ENCODE measurements around the gene MTMR3.

Gene MTMR3

DNA sequence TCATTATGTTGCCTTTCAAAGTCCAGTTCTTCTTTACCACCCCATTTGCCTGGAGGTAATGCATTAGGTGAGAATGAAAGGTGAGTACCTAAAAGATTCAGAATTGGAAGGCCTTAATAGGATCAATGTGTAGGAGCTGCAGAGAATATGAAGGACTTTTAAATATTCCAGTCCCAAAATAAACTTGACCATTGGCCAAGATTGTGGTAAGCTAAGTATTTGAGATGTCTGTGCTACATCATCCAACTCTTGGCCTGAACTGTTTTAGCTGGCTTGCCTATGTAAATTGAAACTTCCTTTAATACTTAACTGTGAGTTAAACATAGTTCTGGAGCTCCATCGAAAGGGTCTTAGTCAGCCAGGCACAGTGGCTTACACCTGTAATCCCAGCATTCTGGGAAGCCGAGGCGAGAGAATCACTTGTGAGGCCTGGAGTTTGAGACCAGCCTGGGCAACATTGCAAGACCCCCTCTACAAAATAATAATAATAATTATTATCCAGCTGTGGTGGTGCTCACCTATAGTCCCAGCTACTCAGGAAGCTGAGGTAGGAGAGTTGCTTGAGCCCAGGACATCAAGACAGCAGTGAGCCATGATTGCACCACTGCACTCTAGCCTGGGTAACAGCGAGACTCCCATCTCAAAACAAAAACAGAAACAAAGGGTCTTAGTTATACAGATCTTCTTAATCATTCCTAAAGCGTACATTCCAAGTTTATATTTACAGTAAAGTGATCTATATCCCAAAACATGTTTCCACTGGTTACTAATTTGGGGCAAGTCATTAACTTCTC is 29.8 kb downstream of the MTMR3 start:
- WGBS, 2 experiments, result 87 to 95% methylated on average over 4 to 5 of the region's 5 CpGs
- no peaks in the 10 kb centered on the region for H3K36me3 ChIP-seq (ENCODE audit: control insufficient read depth, insufficient read depth, low read length)
- no peak overlapping the region for H3K27ac ChIP-seq (ENCODE audit: insufficient read depth, low read depth, low read length, poor library complexity, severe bottlenecking)
- peaks cover 5% of the 10 kb centered on the region for H3K4me1 ChIP-seq (ENCODE audit: control insufficient read depth, insufficient read depth, low read length)
- H3K27me3 ChIP-seq (ENCODE audit: control insufficient read depth, insufficient read depth, low read length, poor library complexity, severe bottlenecking), result no peaks in the 10 kb centered on the region
- no peak overlapping the region for H3K4me3 ChIP-seq (ENCODE audit: insufficient read depth, low read depth, low read length)
- H3K9me3 ChIP-seq (ENCODE audit: control insufficient read depth, low read length), result no peaks in the 10 kb centered on the region

DNA sequence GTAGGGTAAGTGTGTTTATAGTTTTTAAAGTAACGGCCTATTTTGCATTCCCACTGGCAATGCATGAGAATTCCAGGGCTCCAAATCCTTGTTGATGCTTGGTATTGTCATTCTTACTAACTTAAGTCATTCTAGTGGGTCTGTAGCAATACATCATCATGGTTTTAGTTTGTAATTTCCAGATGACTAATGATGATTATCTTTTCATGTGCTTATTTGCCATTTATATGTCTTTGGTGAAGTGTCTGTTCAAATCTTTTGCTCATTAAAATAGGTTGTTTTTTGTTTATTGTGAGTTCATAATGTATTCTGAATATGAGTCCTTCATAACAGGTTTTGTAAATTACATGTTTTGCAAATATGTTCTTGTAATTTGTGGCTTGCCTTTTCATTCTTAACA is 31.2 kb downstream of the MTMR3 start:
- Histone ChIP-seq H3K36me3 (ENCODE audit: control insufficient read depth, insufficient read depth, low read length) (no peaks in the 10 kb centered on the region), H3K4me1 (ENCODE audit: control insufficient read depth, insufficient read depth, low read length) (peaks cover 4% of the 10 kb centered on the region), H3K27ac (ENCODE audit: insufficient read depth, low read depth, low read length, poor library complexity, severe bottlenecking) (no peak overlapping the region), H3K27me3 (ENCODE audit: control insufficient read depth, insufficient read depth, low read length, poor library complexity, severe bottlenecking) (no peaks in the 10 kb centered on the region), H3K9me3 (ENCODE audit: control insufficient read depth, low read length) (no peaks in the 10 kb centered on the region), H3K4me3 (ENCODE audit: insufficient read depth, low read depth, low read length) (no peak overlapping the region)
- WGBS, 2 experiments, result 43 to 53% methylated on average over 1 of the region's 1 CpG

DNA sequence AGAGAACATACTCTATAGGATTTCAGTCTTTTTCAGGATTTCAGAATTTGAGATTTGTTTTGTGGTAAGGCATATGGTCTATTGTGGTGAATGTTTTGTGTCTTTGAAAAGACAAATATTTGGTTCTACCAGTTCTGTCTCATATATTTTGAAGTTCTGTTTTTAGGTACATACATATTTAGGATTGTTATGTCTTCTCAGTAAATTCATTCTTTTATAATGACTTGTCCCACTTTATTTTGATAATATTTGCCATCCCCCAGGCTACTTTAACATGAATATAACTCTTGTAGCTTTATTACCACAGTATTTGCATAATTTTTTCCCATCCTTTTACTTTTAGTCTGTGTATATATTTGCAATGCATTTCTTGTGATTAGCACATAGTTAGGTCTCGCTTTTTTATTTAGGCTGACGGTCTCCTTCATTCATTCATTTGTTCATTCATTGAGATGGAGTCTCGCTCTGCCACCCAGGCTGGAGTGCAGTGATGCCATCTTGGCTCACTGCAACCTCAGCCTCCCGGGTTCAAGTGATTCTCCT is 32.1 kb downstream of the MTMR3 start:
- H3K36me3 ChIP-seq (ENCODE audit: control insufficient read depth, insufficient read depth, low read length), result no peaks in the 10 kb centered on the region
- no peak overlapping the region for H3K4me3 ChIP-seq (ENCODE audit: insufficient read depth, low read depth, low read length)
- H3K27me3 ChIP-seq (ENCODE audit: control insufficient read depth, insufficient read depth, low read length, poor library complexity, severe bottlenecking), result no peaks in the 10 kb centered on the region
- no peak overlapping the region for H3K27ac ChIP-seq (ENCODE audit: insufficient read depth, low read depth, low read length, poor library complexity, severe bottlenecking)
- H3K9me3 ChIP-seq (ENCODE audit: control insufficient read depth, low read length), result no peaks in the 10 kb centered on the region
- WGBS, 2 experiments, result 91 to 92% methylated on average over 4 of the region's 4 CpGs
- peaks cover 4% of the 10 kb centered on the region for H3K4me1 ChIP-seq (ENCODE audit: control insufficient read depth, insufficient read depth, low read length)

DNA sequence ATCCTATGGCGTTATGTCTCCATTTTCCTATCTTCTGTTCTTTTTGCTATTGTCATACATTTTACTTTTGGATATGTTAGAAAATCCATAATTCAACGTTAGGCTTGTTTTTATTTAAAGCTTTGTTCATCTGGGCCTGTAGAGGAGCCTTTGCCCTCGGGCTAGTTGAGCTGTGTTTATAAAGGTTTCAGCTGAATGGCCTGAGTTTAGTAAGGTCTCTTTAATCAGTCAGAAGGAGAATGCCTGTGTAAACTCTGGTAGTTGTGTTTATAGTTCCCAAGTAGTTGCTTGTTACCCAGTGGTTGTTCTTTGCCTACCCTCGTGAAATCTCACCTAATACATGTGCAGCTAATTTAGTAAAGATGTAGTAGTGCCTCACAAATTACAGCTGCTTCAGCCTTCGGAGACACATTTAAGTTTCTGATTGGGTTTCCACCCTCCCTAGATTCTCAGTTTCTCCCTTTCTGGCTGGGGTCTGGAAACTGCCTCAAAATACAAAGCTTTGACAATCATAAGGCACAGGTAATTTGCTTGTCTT is 33.1 kb downstream of the MTMR3 start:
- 68 to 72% methylated on average over 5 of the region's 5 CpGs for WGBS, 2 experiments

DNA sequence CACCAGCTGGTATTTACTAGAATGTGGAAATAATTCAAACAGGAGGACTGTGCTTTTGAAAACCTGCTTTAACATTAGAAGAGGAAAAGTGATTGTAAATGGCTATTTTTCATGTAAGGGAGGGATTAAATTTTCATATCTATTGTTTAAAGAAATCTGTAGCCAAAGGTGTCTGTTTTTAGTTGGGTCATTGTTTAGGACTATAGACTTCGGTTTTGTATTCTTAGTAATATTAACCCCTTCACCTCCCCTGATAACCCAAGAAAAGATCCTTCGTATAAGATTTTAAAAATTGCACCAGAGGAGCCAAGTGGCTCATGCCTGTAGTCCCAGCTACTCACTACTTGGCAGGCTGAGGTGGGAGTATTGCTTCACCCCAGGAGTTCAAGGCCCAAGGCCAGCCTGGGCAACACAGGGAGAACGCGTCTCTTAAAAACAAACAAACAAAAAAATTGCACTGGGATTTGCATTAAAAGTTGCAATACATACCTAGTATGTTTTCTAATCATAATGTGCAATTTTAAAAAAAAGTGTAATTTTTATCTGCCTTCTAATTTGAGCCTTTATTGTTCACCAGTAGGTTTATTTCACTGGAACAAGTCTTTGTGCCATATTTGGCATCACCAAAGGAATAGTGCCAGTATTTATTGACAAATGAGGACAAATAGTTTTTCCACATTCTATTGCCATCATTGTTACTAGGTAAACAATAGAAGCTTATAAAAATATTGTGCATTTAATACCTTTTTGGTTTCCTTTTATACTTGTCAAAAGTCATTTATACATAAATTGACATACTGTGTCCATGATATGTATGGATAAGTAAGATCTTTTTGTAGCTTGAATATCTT is 34.3 kb downstream of the MTMR3 start:
- Histone ChIP-seq H3K27ac (ENCODE audit: insufficient read depth, low read depth, low read length, poor library complexity, severe bottlenecking) (no peak overlapping the region), H3K4me3 (ENCODE audit: insufficient read depth, low read depth, low read length) (no peak overlapping the region), H3K4me1 (ENCODE audit: control insufficient read depth, insufficient read depth, low read length) (peaks cover 4% of the 10 kb centered on the region)

More for the DNA sequence above, 33.1 kb downstream of the MTMR3 start:
- Histone ChIP-seq H3K27me3 (ENCODE audit: control insufficient read depth, insufficient read depth, low read length, poor library complexity, severe bottlenecking) (no peaks in the 10 kb centered on the region), H3K4me3 (ENCODE audit: insufficient read depth, low read depth, low read length) (no peak overlapping the region), H3K4me1 (ENCODE audit: control insufficient read depth, insufficient read depth, low read length) (peaks cover 4% of the 10 kb centered on the region), H3K9me3 (ENCODE audit: control insufficient read depth, low read length) (no peaks in the 10 kb centered on the region), H3K36me3 (ENCODE audit: control insufficient read depth, insufficient read depth, low read length) (no peaks in the 10 kb centered on the region), H3K27ac (ENCODE audit: insufficient read depth, low read depth, low read length, poor library complexity, severe bottlenecking) (no peak overlapping the region)

DNA sequence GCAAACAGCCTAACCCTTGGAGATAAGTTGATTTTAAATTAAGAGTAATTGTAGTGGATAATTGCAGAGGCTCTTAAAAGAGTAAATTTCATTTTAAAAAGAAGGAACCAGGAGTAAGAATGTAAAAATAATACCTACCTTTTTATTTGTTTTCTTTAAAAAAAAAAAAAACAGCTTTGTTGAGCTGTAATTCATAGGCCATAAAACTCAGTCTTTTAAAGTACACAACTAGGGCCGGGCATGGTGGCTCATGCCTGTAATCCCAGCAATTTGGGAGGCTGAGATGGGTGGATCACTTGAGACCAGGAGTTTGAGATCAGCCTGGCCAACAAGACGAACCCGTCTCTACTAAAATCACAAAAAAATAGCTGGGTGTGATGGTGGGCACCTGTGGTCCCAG is 42.4 kb downstream of the MTMR3 start:
- H3K36me3 ChIP-seq (ENCODE audit: control insufficient read depth, insufficient read depth, low read length), result no peaks in the 10 kb centered on the region
- H3K4me3 ChIP-seq (ENCODE audit: insufficient read depth, low read depth, low read length), result no peak overlapping the region
- H3K27ac ChIP-seq (ENCODE audit: insufficient read depth, low read depth, low read length, poor library complexity, severe bottlenecking), result no peak overlapping the region
- no peaks in the 10 kb centered on the region for H3K4me1 ChIP-seq (ENCODE audit: control insufficient read depth, insufficient read depth, low read length)
- 92 to 96% methylated on average over 3 of the region's 3 CpGs for WGBS, 2 experiments
- H3K9me3 ChIP-seq (ENCODE audit: control insufficient read depth, low read length), result no peaks in the 10 kb centered on the region
- no peaks in the 10 kb centered on the region for H3K27me3 ChIP-seq (ENCODE audit: control insufficient read depth, insufficient read depth, low read length, poor library complexity, severe bottlenecking)

More for the DNA sequence above, 34.3 kb downstream of the MTMR3 start:
- no peaks in the 10 kb centered on the region for H3K9me3 ChIP-seq (ENCODE audit: control insufficient read depth, low read length)
- WGBS, 2 experiments, result 58 to 61% methylated on average over 1 to 3 of the region's 4 CpGs
- H3K27me3 ChIP-seq (ENCODE audit: control insufficient read depth, insufficient read depth, low read length, poor library complexity, severe bottlenecking), result no peaks in the 10 kb centered on the region
- H3K36me3 ChIP-seq (ENCODE audit: control insufficient read depth, insufficient read depth, low read length), result no peaks in the 10 kb centered on the region

DNA sequence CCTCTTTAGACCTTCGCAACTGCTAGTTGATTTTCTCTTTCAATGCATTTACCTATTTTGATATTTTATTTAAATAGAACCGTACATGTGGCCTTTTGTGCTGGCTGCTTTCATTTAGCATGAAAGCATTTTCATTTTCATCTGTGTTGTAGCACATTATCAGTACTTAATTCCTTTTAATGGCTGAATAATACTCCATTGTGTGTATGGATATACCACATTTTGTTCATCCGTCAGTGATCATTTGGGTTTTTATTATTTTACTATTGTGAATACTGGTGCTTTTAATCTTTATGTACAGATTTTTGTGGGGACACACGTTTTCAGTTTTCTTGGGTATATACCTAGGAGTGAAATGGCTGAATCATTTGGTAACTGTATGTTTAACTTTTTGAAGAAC is 43.1 kb downstream of the MTMR3 start:
- Histone ChIP-seq H3K9me3 (ENCODE audit: control insufficient read depth, low read length) (no peaks in the 10 kb centered on the region), H3K36me3 (ENCODE audit: control insufficient read depth, insufficient read depth, low read length) (no peaks in the 10 kb centered on the region), H3K4me1 (ENCODE audit: control insufficient read depth, insufficient read depth, low read length) (no peaks in the 10 kb centered on the region), H3K4me3 (ENCODE audit: insufficient read depth, low read depth, low read length) (no peak overlapping the region), H3K27me3 (ENCODE audit: control insufficient read depth, insufficient read depth, low read length, poor library complexity, severe bottlenecking) (no peaks in the 10 kb centered on the region), H3K27ac (ENCODE audit: insufficient read depth, low read depth, low read length, poor library complexity, severe bottlenecking) (no peak overlapping the region)
- 94 to 100% methylated on average over 3 of the region's 4 CpGs for WGBS, 2 experiments

DNA sequence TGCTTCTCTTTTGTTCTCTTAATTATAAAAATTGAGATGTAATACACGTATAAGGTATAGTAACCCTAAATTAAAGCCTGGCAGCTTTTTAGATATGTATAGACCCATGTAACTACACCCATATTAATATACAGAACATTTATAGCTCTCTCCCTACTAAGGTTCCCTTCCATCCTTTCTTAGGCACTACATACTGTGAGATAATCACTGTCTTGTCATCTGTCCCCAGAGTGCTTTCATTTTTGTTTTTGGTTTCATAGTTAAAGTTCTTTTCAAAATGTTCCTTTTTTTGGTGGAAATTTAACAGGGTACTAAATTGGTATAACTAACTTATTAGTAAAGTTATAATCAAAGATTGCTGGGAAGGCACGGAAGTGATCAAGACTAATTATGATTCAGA is 49.2 kb downstream of the MTMR3 start:
- Histone ChIP-seq H3K4me3 (ENCODE audit: insufficient read depth, low read depth, low read length) (no peak overlapping the region), H3K9me3 (ENCODE audit: control insufficient read depth, low read length) (no peaks in the 10 kb centered on the region), H3K4me1 (ENCODE audit: control insufficient read depth, insufficient read depth, low read length) (no peaks in the 10 kb centered on the region), H3K27me3 (ENCODE audit: control insufficient read depth, insufficient read depth, low read length, poor library complexity, severe bottlenecking) (no peaks in the 10 kb centered on the region), H3K36me3 (ENCODE audit: control insufficient read depth, insufficient read depth, low read length) (no peaks in the 10 kb centered on the region), H3K27ac (ENCODE audit: insufficient read depth, low read depth, low read length, poor library complexity, severe bottlenecking) (no peak overlapping the region)
- 87% methylated on average over 2 of the region's 2 CpGs; no CpG with 5 or more reads in 1 of the 2 experiments for WGBS, 2 experiments

DNA sequence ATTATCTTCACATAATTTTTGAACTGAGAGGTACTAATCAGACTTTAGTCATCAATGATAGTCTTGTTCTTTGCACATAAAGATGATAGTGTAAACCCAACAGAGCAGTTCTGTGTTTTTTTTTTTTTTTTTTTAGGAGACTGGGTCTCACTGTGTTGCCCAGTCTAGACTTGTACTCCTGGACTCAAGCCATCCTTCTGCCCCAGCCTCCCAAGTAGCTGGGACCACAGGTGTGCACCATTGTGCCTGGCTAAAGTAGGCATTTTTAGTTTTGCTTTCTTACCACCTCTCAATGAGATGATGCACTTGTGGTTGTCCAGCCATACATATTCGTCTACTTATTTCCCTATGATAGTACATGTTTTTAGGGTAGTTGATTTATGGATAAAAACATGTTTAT is 50.6 kb downstream of the MTMR3 start:
- Histone ChIP-seq H3K27ac (ENCODE audit: insufficient read depth, low read depth, low read length, poor library complexity, severe bottlenecking) (no peak overlapping the region), H3K4me3 (ENCODE audit: insufficient read depth, low read depth, low read length) (no peak overlapping the region), H3K9me3 (ENCODE audit: control insufficient read depth, low read length) (no peaks in the 10 kb centered on the region), H3K36me3 (ENCODE audit: control insufficient read depth, insufficient read depth, low read length) (no peaks in the 10 kb centered on the region), H3K27me3 (ENCODE audit: control insufficient read depth, insufficient read depth, low read length, poor library complexity, severe bottlenecking) (no peaks in the 10 kb centered on the region), H3K4me1 (ENCODE audit: control insufficient read depth, insufficient read depth, low read length) (no peaks in the 10 kb centered on the region)
- WGBS, 2 experiments, result no CpG with 5 or more reads among the region's 1 CpG

DNA sequence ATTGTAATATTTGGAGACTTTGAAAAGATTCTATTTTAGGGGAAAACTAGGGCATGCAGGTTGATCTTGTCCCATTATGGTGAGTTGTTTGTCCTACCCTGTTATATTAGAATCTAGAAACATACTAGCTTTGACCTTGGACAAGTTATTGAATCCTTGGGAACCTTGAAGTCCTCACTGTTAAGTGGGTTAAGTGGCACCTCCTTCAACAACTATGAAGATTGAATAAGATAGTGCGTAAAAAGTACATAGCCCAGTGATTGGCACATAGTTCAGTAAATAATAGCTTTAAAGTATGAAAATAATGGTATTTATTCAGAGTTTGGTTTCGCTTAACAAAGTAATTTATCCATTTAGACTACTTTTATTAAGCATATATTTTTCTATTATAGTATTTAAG is 51.6 kb downstream of the MTMR3 start:
- 83 to 100% methylated on average over 1 of the region's 2 CpGs for WGBS, 2 experiments
- Histone ChIP-seq H3K27me3 (ENCODE audit: control insufficient read depth, insufficient read depth, low read length, poor library complexity, severe bottlenecking) (no peaks in the 10 kb centered on the region), H3K9me3 (ENCODE audit: control insufficient read depth, low read length) (no peaks in the 10 kb centered on the region), H3K36me3 (ENCODE audit: control insufficient read depth, insufficient read depth, low read length) (no peaks in the 10 kb centered on the region), H3K4me1 (ENCODE audit: control insufficient read depth, insufficient read depth, low read length) (no peaks in the 10 kb centered on the region), H3K4me3 (ENCODE audit: insufficient read depth, low read depth, low read length) (no peak overlapping the region), H3K27ac (ENCODE audit: insufficient read depth, low read depth, low read length, poor library complexity, severe bottlenecking) (no peak overlapping the region)
